Neural progenitor cell (in vitro differentiated cells): Measurements from ENCODE around the gene RSU1.

Experiments used
- CTCF ChIP-seq: fragments of 200-600 bp; sonication (generic); IDR thresholded peaks from 2 replicates; pipeline ENCODE4 v1.5.1; 2017; ENCODE audit warnings: antibody characterized with exemption, mild to moderate bottlenecking
- EZH2 ChIP-seq: fragments of 200-600 bp; sonication (generic); IDR thresholded peaks from 2 replicates; pipeline ENCODE4 v1.6.1; 2017; ENCODE audit warnings: antibody characterized with exemption, mild to moderate bottlenecking, moderate library complexity
- EZH2phosphoT487 ChIP-seq: fragments of 200-600 bp; sonication (generic); IDR thresholded peaks from 2 replicates; pipeline ENCODE4 v1.6.1; 2017; ENCODE audit warnings: antibody characterized with exemption

GRCh38 chr10:16811292-16811691 lies 5.9 kb downstream of the RSU1 start:
- TF ChIP-seq CTCF (no peak), EZH2 (no peak), EZH2phosphoT487 (no peak)
